ENCODE measurements around the gene TRPM3. TPM values are rescaled to one million over a fixed set of nuclear protein-coding genes. Genes with fewer than 3 reads are reported as not detected.

Gene TRPM3
- total and polyA plus RNA-seq, 7 experiments from 2014 or later: not detected

DNA sequence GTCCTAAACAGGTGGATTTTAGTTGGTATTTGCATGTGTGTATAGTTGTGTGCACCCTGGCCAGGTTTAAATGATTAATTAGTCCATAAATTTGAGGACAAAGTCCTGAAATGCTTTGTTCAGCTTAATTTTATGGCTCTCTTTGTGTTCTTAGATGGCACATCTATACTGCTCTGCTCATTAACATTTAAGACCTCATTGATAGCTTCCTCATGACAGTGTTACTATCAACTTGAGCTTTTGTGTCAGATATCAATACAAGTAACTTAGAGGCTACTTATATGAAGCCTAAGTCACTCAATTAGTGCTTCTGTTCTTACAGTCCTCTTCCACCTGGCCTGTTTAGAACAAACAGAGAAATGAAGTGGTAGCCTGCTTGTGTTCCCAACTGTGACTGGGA lies 240.9 kb downstream of the TRPM3 start:
- no peaks in the 10 kb centered on the region for H3K4me1 ChIP-seq (ENCODE audit: control insufficient read depth in 2 of 2, insufficient read depth in 2 of 2, low read length in 2 of 2)
- H3K36me3 ChIP-seq (ENCODE audit: control insufficient read depth in 2 of 3, insufficient read depth in 3 of 3, low read length in 3 of 3): no peaks in the 10 kb centered on the region
- H3K27ac ChIP-seq (ENCODE audit: low read depth, low read length): no peak overlapping the region
- H3K27me3 Mint-ChIP-seq: peaks cover 0 to 12% (median 0%) of the 10 kb centered on the region in 5 donors
- ChIA-PET CTCF (no interaction called here), POLR2A (no interaction called here)
- peaks cover 0 to 2% of the 10 kb centered on the region in 2 donors for H3K27me3 ChIP-seq (ENCODE audit: control insufficient read depth in 2 of 2, insufficient read depth in 2 of 2, low read length in 2 of 2)
- H3K4me3 Mint-ChIP-seq: no peak overlapping the region
- no peaks in the 10 kb centered on the region for H3K9me3 ChIP-seq (ENCODE audit: control insufficient read depth in 2 of 3, low read length in 3 of 3)
- DNase-seq (no peak), ATAC-seq (no peak)
- peaks cover 0 to 3% (median 0%) of the 10 kb centered on the region in 11 donors for H3K9me3 Mint-ChIP-seq
- H3K4me3 ChIP-seq (ENCODE audit: low read length): no peak overlapping the region
- H3K36me3 Mint-ChIP-seq: no peaks in the 10 kb centered on the region
- intact Hi-C loops (cut with micrococcal nuclease): no loop called here
- H3K27ac Mint-ChIP-seq: no peak overlapping the region
- H3K4me1 Mint-ChIP-seq: no peaks in the 10 kb centered on the region

DNA sequence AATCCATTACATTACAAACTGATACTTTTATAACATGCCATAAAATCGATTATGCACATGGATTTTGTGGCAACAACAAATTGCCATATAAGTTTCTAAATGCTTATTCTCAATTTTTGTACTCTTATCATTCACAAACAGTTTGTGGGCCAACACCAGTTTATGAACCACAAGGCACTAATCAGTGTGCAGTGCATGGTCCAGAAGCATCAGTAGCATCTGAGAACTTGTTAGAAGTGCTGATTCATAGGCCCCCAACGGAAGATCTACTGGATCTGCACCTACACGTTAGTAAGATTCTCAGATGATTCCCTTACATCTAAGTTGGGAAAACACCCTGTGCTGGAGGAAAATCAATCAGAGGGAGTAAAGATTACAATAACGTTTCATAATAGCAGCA lies 242.8 kb downstream of the TRPM3 start:
- peaks cover 0 to 13% (median 0%) of the 10 kb centered on the region in 5 donors for H3K27me3 Mint-ChIP-seq
- ChIA-PET POLR2A (no interaction called here), CTCF (no interaction called here)
- DNase-seq (no peak), ATAC-seq (no peak)
- no peaks in the 10 kb centered on the region for H3K4me1 ChIP-seq (ENCODE audit: control insufficient read depth in 2 of 2, insufficient read depth in 2 of 2, low read length in 2 of 2)
- H3K27me3 ChIP-seq (ENCODE audit: control insufficient read depth in 2 of 2, insufficient read depth in 2 of 2, low read length in 2 of 2): peaks cover 0 to 2% of the 10 kb centered on the region in 2 donors
- H3K27ac ChIP-seq (ENCODE audit: low read depth, low read length): no peak overlapping the region
- H3K4me1 Mint-ChIP-seq: no peaks in the 10 kb centered on the region
- H3K36me3 ChIP-seq (ENCODE audit: control insufficient read depth in 2 of 3, insufficient read depth in 3 of 3, low read length in 3 of 3): no peaks in the 10 kb centered on the region
- H3K9me3 ChIP-seq (ENCODE audit: control insufficient read depth in 2 of 3, low read length in 3 of 3): no peaks in the 10 kb centered on the region
- H3K9me3 Mint-ChIP-seq: no peaks in the 10 kb centered on the region
- intact Hi-C loops (cut with micrococcal nuclease): no loop called here
- no peak overlapping the region for H3K4me3 Mint-ChIP-seq
- no peaks in the 10 kb centered on the region for H3K36me3 Mint-ChIP-seq
- H3K27ac Mint-ChIP-seq: no peak overlapping the region
- H3K4me3 ChIP-seq (ENCODE audit: low read length): no peak overlapping the region

DNA sequence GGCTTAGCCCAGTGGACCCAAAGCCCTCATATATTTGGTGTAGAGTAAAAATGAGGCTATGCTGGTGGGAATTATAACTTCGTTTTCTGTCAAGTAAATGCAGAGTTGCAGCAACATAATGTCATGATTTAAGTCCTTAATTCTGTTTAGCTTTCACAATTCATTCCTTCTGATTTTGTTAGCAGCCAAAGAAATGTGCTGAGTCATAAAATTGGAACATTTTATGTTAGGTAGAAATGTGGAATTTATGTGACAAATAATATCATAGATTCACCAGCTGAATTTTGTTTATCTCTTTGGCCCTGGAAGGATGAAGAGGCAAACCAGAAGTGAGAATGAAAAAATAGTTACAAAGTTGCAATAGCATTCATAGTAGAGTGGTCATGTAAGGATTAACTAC lies 247.0 kb downstream of the TRPM3 start:
- no peak overlapping the region for H3K4me3 Mint-ChIP-seq
- POLR2A ChIA-PET: no interaction called here
- intact Hi-C loops (cut with micrococcal nuclease): no loop called here
- H3K27ac Mint-ChIP-seq: no peak overlapping the region
- peaks cover 0 to 2% (median 0%) of the 10 kb centered on the region in 11 donors for H3K9me3 Mint-ChIP-seq
- ATAC-seq (no peak), DNase-seq (no peak)
- peaks cover 0 to 17% (median 0%) of the 10 kb centered on the region in 5 donors for H3K27me3 Mint-ChIP-seq
- CTCF ChIA-PET: no interaction called here
- H3K4me1 Mint-ChIP-seq: no peaks in the 10 kb centered on the region
- Histone ChIP-seq H3K36me3 (ENCODE audit: control insufficient read depth in 2 of 3, insufficient read depth in 3 of 3, low read length in 3 of 3) (no peaks in the 10 kb centered on the region), H3K27me3 (ENCODE audit: control insufficient read depth in 2 of 2, insufficient read depth in 2 of 2, low read length in 2 of 2) (peaks cover 0 to 2% of the 10 kb centered on the region in 2 donors), H3K9me3 (ENCODE audit: control insufficient read depth in 2 of 3, low read length in 3 of 3) (no peaks in the 10 kb centered on the region), H3K27ac (ENCODE audit: low read depth, low read length) (no peak overlapping the region), H3K4me1 (ENCODE audit: control insufficient read depth in 2 of 2, insufficient read depth in 2 of 2, low read length in 2 of 2) (no peaks in the 10 kb centered on the region), H3K4me3 (ENCODE audit: low read length) (no peak overlapping the region)
- H3K36me3 Mint-ChIP-seq: no peaks in the 10 kb centered on the region

DNA sequence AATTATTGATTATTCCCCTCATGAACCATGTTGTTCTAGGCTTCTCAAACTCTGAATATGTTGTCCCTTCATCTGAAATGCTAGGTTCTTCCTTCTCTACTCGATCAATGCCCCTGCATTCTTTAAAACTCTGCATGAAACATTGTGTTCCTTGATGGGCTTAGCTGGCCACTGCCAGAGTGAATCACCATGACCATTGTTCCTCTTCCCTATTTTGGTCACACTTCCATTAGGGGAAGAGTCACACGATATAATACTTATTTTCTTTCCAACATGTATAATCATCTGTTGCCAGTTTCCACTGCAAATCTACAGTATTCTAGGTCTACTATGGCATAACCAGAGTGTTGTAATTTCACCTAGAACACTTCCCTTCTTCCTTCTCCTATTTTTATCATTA lies 247.9 kb downstream of the TRPM3 start:
- ChIA-PET POLR2A (no interaction called here), CTCF (no interaction called here)
- H3K4me3 ChIP-seq (ENCODE audit: low read length): no peak overlapping the region
- DNase-seq (no peak), ATAC-seq (no peak)
- no peak overlapping the region for H3K27ac ChIP-seq (ENCODE audit: low read depth, low read length)
- H3K27me3 ChIP-seq (ENCODE audit: control insufficient read depth in 2 of 2, insufficient read depth in 2 of 2, low read length in 2 of 2): peaks cover 0 to 2% of the 10 kb centered on the region in 2 donors
- Mint-ChIP-seq H3K27me3 (peaks cover 0 to 12% (median 4%) of the 10 kb centered on the region in 5 donors), H3K4me1 (no peaks in the 10 kb centered on the region), H3K9me3 (peaks cover 0 to 2% (median 0%) of the 10 kb centered on the region in 11 donors), H3K36me3 (no peaks in the 10 kb centered on the region), H3K4me3 (no peak overlapping the region), H3K27ac (no peak overlapping the region)
- H3K36me3 ChIP-seq (ENCODE audit: control insufficient read depth in 2 of 3, insufficient read depth in 3 of 3, low read length in 3 of 3): no peaks in the 10 kb centered on the region
- intact Hi-C loops (cut with micrococcal nuclease): no loop called here
- H3K4me1 ChIP-seq (ENCODE audit: control insufficient read depth in 2 of 2, insufficient read depth in 2 of 2, low read length in 2 of 2): no peaks in the 10 kb centered on the region
- H3K9me3 ChIP-seq (ENCODE audit: control insufficient read depth in 2 of 3, low read length in 3 of 3): no peaks in the 10 kb centered on the region

DNA sequence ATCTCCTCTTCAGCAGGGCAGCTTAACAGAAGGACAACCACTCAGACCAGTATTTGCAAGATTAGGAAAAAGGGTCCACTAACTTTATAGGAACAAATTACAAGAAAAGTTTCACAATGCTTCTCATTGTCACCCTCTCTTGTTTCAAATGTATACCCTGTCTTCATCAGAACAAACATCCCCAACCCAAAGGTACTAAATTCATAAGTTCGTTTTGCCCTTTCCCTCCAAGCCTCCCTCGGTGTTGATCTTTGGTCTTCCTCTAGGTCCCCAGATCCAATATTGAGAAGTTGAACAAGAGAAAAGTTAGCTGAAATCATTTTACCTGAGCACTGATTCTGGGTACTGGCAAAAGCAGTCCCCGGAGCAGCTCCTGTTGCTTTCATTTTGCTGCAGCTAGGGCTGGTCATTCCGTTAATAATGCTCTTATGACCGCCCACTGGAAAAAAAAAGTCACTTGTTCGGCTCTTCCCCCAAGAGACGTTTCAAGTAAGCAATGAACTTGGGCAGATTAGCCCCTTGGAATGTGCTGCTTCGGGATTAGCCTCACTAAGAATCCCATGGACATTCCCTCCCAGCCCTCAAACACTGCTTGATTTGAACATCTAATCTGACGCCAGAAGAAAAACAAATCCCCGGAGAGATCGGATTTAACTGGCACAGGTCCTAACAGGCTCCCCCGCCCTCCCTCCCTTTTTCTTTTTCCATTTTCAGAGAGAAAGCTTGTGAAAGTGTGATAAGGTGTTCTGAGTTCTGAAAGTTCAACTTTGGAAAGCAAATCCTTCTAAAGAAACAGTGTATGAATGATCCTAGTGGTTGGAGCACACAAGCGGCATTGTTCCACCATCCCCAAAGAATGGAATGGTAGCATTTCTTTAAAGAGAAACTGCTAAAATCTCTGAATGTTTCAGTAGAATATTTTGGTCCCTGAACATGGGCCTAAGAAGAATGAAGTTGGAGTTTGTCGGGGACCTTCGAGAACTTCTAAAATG lies 252.5 kb downstream of the TRPM3 start:
- Mint-ChIP-seq H3K4me1 (no peaks in the 10 kb centered on the region), H3K27me3 (peaks cover 0 to 5% (median 4%) of the 10 kb centered on the region in 5 donors), H3K27ac (no peak overlapping the region), H3K4me3 (no peak overlapping the region), H3K36me3 (no peaks in the 10 kb centered on the region), H3K9me3 (peaks cover 0 to 2% (median 0%) of the 10 kb centered on the region in 11 donors)
- CTCF ChIA-PET: no interaction called here
- Histone ChIP-seq H3K27ac (ENCODE audit: low read depth, low read length) (no peak overlapping the region), H3K36me3 (ENCODE audit: control insufficient read depth in 2 of 3, insufficient read depth in 3 of 3, low read length in 3 of 3) (no peaks in the 10 kb centered on the region), H3K27me3 (ENCODE audit: control insufficient read depth in 2 of 2, insufficient read depth in 2 of 2, low read length in 2 of 2) (no peaks in the 10 kb centered on the region), H3K4me3 (ENCODE audit: low read length) (no peak overlapping the region), H3K9me3 (ENCODE audit: control insufficient read depth in 2 of 3, low read length in 3 of 3) (no peaks in the 10 kb centered on the region), H3K4me1 (ENCODE audit: control insufficient read depth in 2 of 2, insufficient read depth in 2 of 2, low read length in 2 of 2) (no peaks in the 10 kb centered on the region)
- DNase-seq (no peak), ATAC-seq (no peak)
- intact Hi-C loops (cut with micrococcal nuclease): no loop called here
- POLR2A ChIA-PET: no interaction called here

DNA sequence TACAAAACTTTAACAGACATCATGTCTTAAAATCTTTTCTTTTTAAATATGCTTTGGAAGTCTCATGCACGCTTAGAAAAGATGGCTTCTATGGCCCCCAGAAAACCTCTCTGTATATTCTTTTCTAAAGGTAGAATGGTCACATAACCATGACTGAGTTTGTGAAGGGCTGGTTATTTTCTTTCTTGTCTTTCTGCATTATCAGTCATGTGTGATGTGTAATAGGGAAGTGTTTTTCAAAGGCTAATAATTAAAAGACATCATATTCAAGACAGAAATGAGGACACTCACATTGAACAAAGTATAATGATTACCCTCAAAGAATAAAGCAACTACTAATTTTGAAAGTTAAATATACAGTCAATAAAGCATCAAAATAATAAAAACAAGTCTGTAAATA lies 253.4 kb downstream of the TRPM3 start:
- H3K9me3 ChIP-seq (ENCODE audit: control insufficient read depth in 2 of 3, low read length in 3 of 3): no peaks in the 10 kb centered on the region
- no peak for ATAC-seq
- H3K36me3 Mint-ChIP-seq: no peaks in the 10 kb centered on the region
- intact Hi-C loops (cut with micrococcal nuclease): no loop called here
- H3K36me3 ChIP-seq (ENCODE audit: control insufficient read depth in 2 of 3, insufficient read depth in 3 of 3, low read length in 3 of 3): no peaks in the 10 kb centered on the region
- H3K27me3 ChIP-seq (ENCODE audit: control insufficient read depth in 2 of 2, insufficient read depth in 2 of 2, low read length in 2 of 2): no peaks in the 10 kb centered on the region
- no peak overlapping the region for H3K27ac Mint-ChIP-seq
- peaks cover 0 to 2% (median 0%) of the 10 kb centered on the region in 11 donors for H3K9me3 Mint-ChIP-seq
- H3K4me3 Mint-ChIP-seq: no peak overlapping the region
- H3K4me1 Mint-ChIP-seq: no peaks in the 10 kb centered on the region
- no peak for DNase-seq
- H3K4me3 ChIP-seq (ENCODE audit: low read length): no peak overlapping the region
- CTCF ChIA-PET: no interaction called here
- H3K27me3 Mint-ChIP-seq: peaks cover 0 to 11% (median 4%) of the 10 kb centered on the region in 5 donors
- H3K27ac ChIP-seq (ENCODE audit: low read depth, low read length): no peak overlapping the region
- no peaks in the 10 kb centered on the region for H3K4me1 ChIP-seq (ENCODE audit: control insufficient read depth in 2 of 2, insufficient read depth in 2 of 2, low read length in 2 of 2)
- POLR2A ChIA-PET: no interaction called here

DNA sequence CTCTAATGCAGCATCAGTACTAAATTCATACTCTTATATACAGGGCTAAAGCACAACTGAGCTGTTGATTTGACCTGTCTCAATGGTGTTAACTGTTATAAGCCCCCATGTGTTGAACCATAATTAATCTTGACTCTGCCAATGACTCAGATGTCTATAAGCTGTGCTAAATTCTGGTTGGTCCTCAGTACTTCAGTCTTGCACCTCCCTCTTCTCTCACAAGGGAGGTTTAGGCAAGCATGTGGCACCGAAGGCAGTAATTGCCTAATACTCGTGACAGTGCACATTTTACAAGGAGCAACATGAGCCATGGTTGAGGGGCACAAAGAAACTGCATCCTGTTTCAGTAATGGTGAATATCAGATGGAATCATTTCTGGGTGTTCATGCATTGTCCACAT lies 255.9 kb downstream of the TRPM3 start:
- no peak for DNase-seq

More for the DNA sequence above, 255.9 kb downstream of the TRPM3 start:
- Mint-ChIP-seq H3K4me1 (no peaks in the 10 kb centered on the region), H3K9me3 (peaks cover 0 to 2% (median 0%) of the 10 kb centered on the region in 11 donors), H3K27ac (no peak overlapping the region), H3K4me3 (no peak overlapping the region), H3K27me3 (peaks cover 0 to 11% (median 6%) of the 10 kb centered on the region in 5 donors), H3K36me3 (no peaks in the 10 kb centered on the region)
- no peak overlapping the region for H3K27ac ChIP-seq (ENCODE audit: low read depth, low read length)
- intact Hi-C loops (cut with micrococcal nuclease): no loop called here
- ChIA-PET CTCF (no interaction called here), POLR2A (no interaction called here)
- no peaks in the 10 kb centered on the region for H3K36me3 ChIP-seq (ENCODE audit: control insufficient read depth in 2 of 3, insufficient read depth in 3 of 3, low read length in 3 of 3)
- H3K27me3 ChIP-seq (ENCODE audit: control insufficient read depth in 2 of 2, insufficient read depth in 2 of 2, low read length in 2 of 2): no peaks in the 10 kb centered on the region
- ATAC-seq: no peak
- no peaks in the 10 kb centered on the region for H3K4me1 ChIP-seq (ENCODE audit: control insufficient read depth in 2 of 2, insufficient read depth in 2 of 2, low read length in 2 of 2)
- no peaks in the 10 kb centered on the region for H3K9me3 ChIP-seq (ENCODE audit: control insufficient read depth in 2 of 3, low read length in 3 of 3)
- no peak overlapping the region for H3K4me3 ChIP-seq (ENCODE audit: low read length)
